Fibroblast of skin of right biceps (primary cell): ENCODE data around the gene GRAMD4.
A peak's percentile ranks its signal among the peaks of the same experiment; 100 is the strongest.
"Not testable (repeated sequence)": the region's sequence is repeated elsewhere in the genome, so short reads cannot be mapped to it uniquely, and the experiment has no call there.

Experiments used
- DNase-seq: peaks from one replicate; pipeline ENCODE4 v3.0.0-alpha.2; 2013

Gene GRAMD4

GRCh38 chr22:46600273-46600796 lies 19.9 kb upstream of the GRAMD4 start:
- no peak for DNase-seq

- no peak for DNase-seq
Observed at GRCh38 chr22:46602025-46602424, 18.2 kb upstream of the GRAMD4 start.

- DNase-seq, result peak; percentile 26
Observed at GRCh38 chr22:46604306-46604690, 15.9 kb upstream of the GRAMD4 start.

- no peak for DNase-seq
Observed at GRCh38 chr22:46605117-46605516, 15.1 kb upstream of the GRAMD4 start.

GRCh38 chr22:46606886-46607285 lies 13.3 kb upstream of the GRAMD4 start:
- no peak for DNase-seq

- no peak for DNase-seq
Observed at GRCh38 chr22:46607483-46608114, 12.6 kb upstream of the GRAMD4 start.

GRCh38 chr22:46609175-46609690 lies 11.0 kb upstream of the GRAMD4 start:
- DNase-seq, result no peak

- DNase-seq, result no peak
Observed at GRCh38 chr22:46609724-46610201, 10.4 kb upstream of the GRAMD4 start.

GRCh38 chr22:46610356-46610755 lies 9.8 kb upstream of the GRAMD4 start:
- DNase-seq, result no peak

- DNase-seq, result no peak
Observed at GRCh38 chr22:46611189-46611588, 9.0 kb upstream of the GRAMD4 start.

GRCh38 chr22:46612341-46612903 lies 7.8 kb upstream of the GRAMD4 start:
- no peak for DNase-seq

GRCh38 chr22:46612904-46613605 lies 7.1 kb upstream of the GRAMD4 start:
- no peak for DNase-seq

GRCh38 chr22:46613606-46614021 lies 6.6 kb upstream of the GRAMD4 start:
- DNase-seq, result no peak

- DNase-seq, result no peak
Observed at GRCh38 chr22:46614025-46614931, 5.9 kb upstream of the GRAMD4 start.

- DNase-seq, result peak; percentile 9
Observed at GRCh38 chr22:46617207-46617985, 2.8 kb upstream of the GRAMD4 start.

GRCh38 chr22:46617986-46618647 lies 2.1 kb upstream of the GRAMD4 start:
- DNase-seq, result no peak

GRCh38 chr22:46618667-46619066 lies 1.5 kb upstream of the GRAMD4 start:
- DNase-seq, result no peak

- DNase-seq, result no peak
Observed at GRCh38 chr22:46619240-46619829, 851 bp upstream of the GRAMD4 start.

- DNase-seq, result no peak
Observed at GRCh38 chr22:46620588-46621242, 529 bp downstream of the GRAMD4 start.

- not testable (repeated sequence) for DNase-seq
Observed at GRCh38 chr22:46621243-46621930, 1.2 kb downstream of the GRAMD4 start.
